Endometrial microvascular endothelial cells (primary cell): ENCODE data around the gene AOAH. TPM values are rescaled to one million over a fixed set of nuclear protein-coding genes. Genes with fewer than 3 reads are reported as not detected.

Experiments
- in situ Hi-C: cut with HindIII; loops from 2 replicates; pipeline ENCODE4 v1.10.0; 2017; ENCODE audit warnings: low sequenced_read_pairs, low pct_unique_long_range_greater_than_20kb; ENCODE audit errors: inconsistent ontology term
- total RNA-seq: library from RNA; depleted of rRNA; stranded (reverse); fragments of >200 nt; gene quantifications from one replicate; pipeline ENCODE4 v1.2.3, GENCODE V29; 2015; ENCODE audit errors: inconsistent ontology term

AOAH gene
- total RNA-seq, 1 donor from 2014 or later, result not detected

DNA sequence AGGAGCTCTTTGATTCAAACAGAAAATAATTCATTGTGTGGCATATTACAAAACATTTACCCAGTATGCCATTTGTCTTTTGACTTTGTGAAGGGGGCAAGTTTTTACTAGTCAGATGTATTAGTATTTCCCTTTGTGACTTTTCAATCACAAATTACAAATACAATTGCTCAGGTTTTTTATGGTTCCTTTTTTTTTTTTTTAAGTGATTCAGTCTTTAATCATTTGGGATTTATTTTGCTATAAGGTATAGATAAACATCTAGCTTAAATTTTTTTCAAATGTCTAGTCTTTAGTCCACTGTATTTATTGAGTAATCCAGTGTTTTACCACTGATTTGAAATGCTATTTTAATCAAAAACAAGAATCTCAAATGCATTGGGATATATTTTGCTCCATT is 75.9 kb downstream of the AOAH start:
- in situ Hi-C loops, result no loop called here

GRCh38 chr7:36644625-36645422 is 79.5 kb downstream of the AOAH start:
- in situ Hi-C loops, result no loop called here

- in situ Hi-C loops, result no loop called here
Observed at GRCh38 chr7:36642414-36642813, 81.9 kb downstream of the AOAH start.

GRCh38 chr7:36642010-36642409 is 82.3 kb downstream of the AOAH start:
- in situ Hi-C loops, result no loop called here

DNA sequence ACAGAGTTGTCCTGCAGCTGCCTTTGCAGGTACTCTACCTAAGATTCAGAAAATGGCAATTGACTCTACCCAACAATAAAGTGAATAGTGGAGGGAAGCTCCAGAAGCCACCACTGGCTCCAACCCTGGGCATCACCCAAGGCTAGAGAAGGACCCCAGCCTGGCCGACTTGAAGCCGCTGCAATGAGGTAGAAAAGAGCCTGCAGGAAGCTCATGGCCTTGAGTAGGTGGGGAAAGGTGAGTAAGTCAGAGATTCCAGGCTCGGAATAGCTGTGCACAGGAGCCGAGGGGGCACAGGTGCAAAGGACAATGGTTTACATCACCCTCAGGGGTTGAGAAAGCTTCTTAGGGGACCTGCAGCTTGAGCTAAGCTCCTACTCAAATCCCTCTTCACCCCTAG is 83.6 kb downstream of the AOAH start:
- in situ Hi-C loops, result no loop called here

- in situ Hi-C loops, result no loop called here
Observed at GRCh38 chr7:36639826-36640225, 84.5 kb downstream of the AOAH start.

- in situ Hi-C loops, result no loop called here
Observed at GRCh38 chr7:36638586-36639263, 85.6 kb downstream of the AOAH start.

DNA sequence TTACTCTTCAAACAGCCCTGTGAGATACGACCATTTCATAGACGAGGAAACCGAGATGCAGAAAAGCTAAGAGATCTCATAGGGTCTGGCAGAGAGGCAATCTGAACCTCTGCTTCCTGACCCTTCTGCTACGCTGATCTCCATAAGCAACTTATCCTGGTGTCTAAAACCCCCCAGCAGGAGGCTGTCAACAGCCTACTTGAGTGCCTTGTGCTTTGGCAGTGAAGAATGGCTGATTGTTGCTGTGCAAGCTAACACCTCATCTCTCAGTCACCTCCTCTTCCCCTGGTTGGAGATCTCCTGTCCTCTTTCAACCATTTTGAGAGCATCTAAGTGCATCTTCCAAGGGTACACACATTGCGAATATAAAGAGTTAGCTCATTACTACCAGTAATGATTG is 86.2 kb downstream of the AOAH start:
- in situ Hi-C loops, result no loop called here

DNA sequence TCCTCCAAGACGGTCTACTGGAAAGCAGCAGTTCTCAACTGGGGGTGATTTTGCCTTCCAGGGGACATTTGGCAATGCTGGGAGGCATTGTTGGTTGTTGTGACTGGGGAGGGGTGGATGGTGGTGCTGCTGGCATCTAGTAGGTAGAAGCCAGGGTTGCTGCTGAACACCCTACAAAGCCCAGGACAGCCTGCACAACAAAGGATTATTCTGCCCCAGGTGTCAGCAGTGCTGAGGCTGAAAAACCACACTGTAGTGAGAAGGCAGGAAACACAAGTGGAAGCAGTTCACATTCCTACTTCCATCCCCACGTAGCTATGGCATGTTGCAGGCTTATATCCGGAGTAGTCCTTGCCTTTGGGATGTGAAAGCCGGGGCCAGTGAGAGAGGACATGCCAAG is 86.9 kb downstream of the AOAH start:
- in situ Hi-C loops, result no loop called here

- in situ Hi-C loops, result no loop called here
Observed at GRCh38 chr7:36636126-36636525, 88.2 kb downstream of the AOAH start.

- in situ Hi-C loops, result no loop called here
Observed at GRCh38 chr7:36635091-36635490, 89.2 kb downstream of the AOAH start.

- in situ Hi-C loops, result no loop called here
Observed at GRCh38 chr7:36633377-36633776, 90.9 kb downstream of the AOAH start.

DNA sequence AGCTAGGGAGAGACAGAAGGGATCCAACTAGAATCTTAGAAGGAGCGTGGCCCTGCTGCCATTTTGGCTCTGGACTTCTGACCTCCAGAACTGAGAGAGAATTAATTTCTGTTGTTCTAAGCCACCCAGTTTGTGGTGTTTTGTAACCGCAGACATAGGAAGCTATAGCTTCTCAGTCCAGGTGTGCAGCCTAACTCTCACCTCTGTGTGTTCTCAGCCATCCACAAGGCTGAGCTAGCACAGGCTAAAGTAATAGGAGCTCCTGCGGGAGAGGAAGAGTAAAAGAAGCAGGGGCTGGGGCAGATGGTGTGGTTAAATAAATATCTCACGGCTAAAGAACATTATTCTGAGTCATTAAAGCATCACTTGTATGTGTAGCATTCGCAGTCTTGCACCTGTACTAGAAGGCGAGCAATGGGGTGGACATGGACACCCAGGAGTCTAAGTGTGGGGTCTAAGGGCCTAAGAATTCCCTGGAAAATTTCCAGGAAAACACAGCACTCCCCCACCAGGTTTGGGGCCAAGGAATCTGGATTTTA is 94.1 kb downstream of the AOAH start:
- in situ Hi-C loops, result no loop called here

DNA sequence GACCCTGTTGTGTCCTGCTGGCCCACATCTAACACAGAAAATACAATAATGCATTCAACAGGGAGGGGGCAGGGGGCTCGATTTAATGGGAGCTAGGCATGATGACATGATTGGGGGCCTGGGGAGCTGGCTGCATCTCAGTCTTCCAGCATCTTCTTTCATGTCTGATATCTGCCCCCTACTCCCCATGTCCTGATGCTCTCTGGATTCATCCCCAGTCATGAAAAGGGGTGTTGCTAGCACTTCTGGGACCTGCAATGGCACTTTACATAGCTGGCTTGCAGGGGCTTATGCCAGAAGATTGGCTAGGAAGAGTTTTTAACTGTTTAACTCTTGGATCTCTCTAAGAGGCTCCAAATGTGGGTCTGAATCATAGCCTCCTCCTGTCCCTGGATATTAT is 94.9 kb downstream of the AOAH start:
- in situ Hi-C loops, result no loop called here

GRCh38 chr7:36627836-36628235 is 96.5 kb downstream of the AOAH start:
- in situ Hi-C loops, result no loop called here

- in situ Hi-C loops, result no loop called here
Observed at GRCh38 chr7:36626111-36626510, 98.2 kb downstream of the AOAH start.

DNA sequence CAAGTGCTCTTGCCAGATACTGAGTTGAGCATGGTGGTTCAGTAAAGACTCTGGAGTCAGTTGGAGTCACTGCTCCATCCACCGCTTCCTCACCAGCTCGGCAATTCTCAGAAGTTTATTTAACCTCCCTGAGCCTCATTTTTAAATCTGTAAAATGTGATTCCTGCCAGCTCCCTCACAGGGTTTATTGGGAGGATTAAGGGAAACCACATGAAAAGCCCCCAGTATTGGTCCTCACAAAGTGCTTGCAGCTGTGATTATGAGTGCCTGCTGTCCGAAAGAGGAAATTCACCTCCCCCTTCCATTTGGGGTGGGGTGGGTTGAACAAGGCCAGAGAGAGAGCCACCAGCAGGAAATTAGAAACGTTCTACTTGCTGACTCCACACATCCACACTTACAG is 99.0 kb downstream of the AOAH start:
- in situ Hi-C loops, result no loop called here

- in situ Hi-C loops, result no loop called here
Observed at GRCh38 chr7:36623247-36623646, 101.0 kb downstream of the AOAH start.

DNA sequence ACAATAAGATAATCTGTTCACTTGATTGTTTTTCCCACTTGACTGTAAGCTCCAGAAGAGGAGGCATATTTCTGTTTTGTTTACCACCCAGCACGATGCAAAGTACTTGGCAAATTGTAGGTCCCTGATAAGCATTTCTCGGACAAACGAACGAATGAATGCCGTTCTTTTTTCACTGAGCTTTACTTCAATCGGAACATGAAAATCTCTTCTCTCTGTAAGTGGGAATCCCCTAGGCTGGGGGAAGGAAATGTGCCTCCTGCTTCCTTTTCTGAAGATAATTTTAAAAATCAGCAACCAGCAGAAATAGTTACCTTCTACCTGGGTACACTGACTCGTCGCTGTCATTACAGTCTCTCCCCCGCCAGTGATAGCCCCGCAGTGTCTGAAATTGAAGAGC is 102.9 kb downstream of the AOAH start:
- in situ Hi-C loops, result no loop called here

DNA sequence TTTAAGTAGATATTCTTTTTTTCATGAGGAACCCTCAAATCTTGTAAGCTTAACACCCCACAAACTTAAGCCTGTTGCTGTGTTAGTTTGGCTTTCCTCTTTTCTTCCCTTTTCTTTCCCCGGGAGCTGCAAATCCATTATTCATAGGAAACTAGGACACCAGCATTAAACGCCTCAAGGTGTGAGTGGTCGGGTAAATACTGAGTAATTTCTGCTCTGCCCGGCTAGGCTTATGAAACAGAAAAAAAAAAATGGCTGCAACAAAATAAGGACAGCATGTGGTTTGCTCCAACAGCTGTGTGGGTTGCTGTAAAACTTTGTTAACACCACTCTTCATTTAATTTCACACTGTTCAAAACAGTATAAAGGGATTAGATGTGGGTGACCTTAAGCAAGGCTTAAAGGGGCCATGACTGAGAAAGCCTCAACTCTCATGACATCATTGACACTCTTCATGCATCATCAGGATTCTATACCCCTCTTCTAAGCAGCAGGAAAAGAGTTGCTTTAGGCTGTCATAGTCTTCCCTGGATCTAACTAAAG is 104.1 kb downstream of the AOAH start:
- in situ Hi-C loops, result no loop called here
